Ascending aorta (tissue), 1 donor: ENCODE measurements around the gene BICDL1. TPM values are rescaled to one million over a fixed set of nuclear protein-coding genes. Genes with fewer than 3 reads are reported as not detected.

Source experiments
- total RNA-seq: library from RNA; depleted of rRNA; stranded (reverse); fragments of >200 nt; gene quantifications from one replicate; pipeline ENCODE4 v1.1.0, GENCODE V29; 2016

Gene BICDL1
- total RNA-seq, 1 donor from 2014 or later: not detected

Other genes with a start within 250 kb of the BICDL1 start
- gene CIT, start 111.9 kb upstream of the BICDL1 start, total RNA-seq: 1.2 TPM
- gene RAB35, start 127.5 kb downstream of the BICDL1 start, total RNA-seq: 39.2 TPM
- gene GCN1, start 205.5 kb downstream of the BICDL1 start, total RNA-seq: 49.0 TPM
- gene RPLP0, start 211.9 kb downstream of the BICDL1 start, total RNA-seq: 2,244 TPM